OCI-LY1 (cell line): ENCODE measurements around the gene CCDC73.

Experiments
- CTCF ChIP-seq: fragments of 200-600 bp; sonication (generic), shearing (Covaris generic); IDR thresholded peaks from 2 replicates; pipeline ENCODE4 v1.5.1; 2017; ENCODE audit warnings: mild to moderate bottlenecking, antibody characterized with exemption, low read length, moderate library complexity, mixed read lengths
- EZH2 ChIP-seq: fragments of 200-600 bp; sonication (generic), shearing (Covaris generic); IDR thresholded peaks from 2 replicates; pipeline ENCODE4 v1.8.0; 2017; ENCODE audit warnings: borderline replicate concordance, mixed run types, mild to moderate bottlenecking, antibody characterized with exemption, low read length, moderate library complexity, mixed read lengths

GRCh38 chr11:32790916-32791315 is 3.5 kb downstream of the CCDC73 start:
- no peak for TF ChIP-seq EZH2
- no peak for TF ChIP-seq CTCF
